Renal cortex interstitium (tissue), 11 donors: ENCODE measurements around the gene PSME3IP1. TPM values are rescaled to one million over a fixed set of nuclear protein-coding genes. Genes with fewer than 3 reads are reported as not detected.
"Not testable (repeated sequence)": the region's sequence is repeated elsewhere in the genome, so short reads cannot be mapped to it uniquely, and the experiment has no call there.

Source experiments
- DNase-seq, 11 donors: peaks; one replicate each; pipeline ENCODE4 v3.0.0-alpha.2; 2013; ENCODE audit warnings: low read depth in 9 of 11, low spot score in 4 of 11; ENCODE audit errors: extremely low read depth in 1 of 11
- polyA plus RNA-seq, 3 donors: library from polyadenylated mRNA; unstranded; fragments of 120-200 nt; gene quantifications; one replicate each; pipeline ENCODE4 v1.2.1, GENCODE V29; 2013; ENCODE audit not compliant: insufficient read length in 3 of 3

Gene PSME3IP1
- polyA plus RNA-seq, 3 donors = 104 to 126 (median 125) TPM

GRCh38 chr16:57113664-57114063, 72.2 kb downstream of the PSME3IP1 start:
- DNase-seq = no peak

GRCh38 chr16:57113042-57113453, 72.8 kb downstream of the PSME3IP1 start:
- DNase-seq = no peak

GRCh38 chr16:57112403-57113041, 73.3 kb downstream of the PSME3IP1 start:
- DNase-seq = no peak

- DNase-seq = no peak
Measured at GRCh38 chr16:57111420-57111819, 74.4 kb downstream of the PSME3IP1 start.

- DNase-seq = no peak
Measured at GRCh38 chr16:57110937-57111336, 74.9 kb downstream of the PSME3IP1 start.

GRCh38 chr16:57109259-57110105, 76.4 kb downstream of the PSME3IP1 start:
- not testable (repeated sequence) for DNase-seq

GRCh38 chr16:57108432-57108831, 77.4 kb downstream of the PSME3IP1 start:
- no peak for DNase-seq

- DNase-seq = no peak
Measured at GRCh38 chr16:57107321-57107922, 78.4 kb downstream of the PSME3IP1 start.

- DNase-seq = no peak
Measured at GRCh38 chr16:57106767-57107166, 79.1 kb downstream of the PSME3IP1 start.

- no peak for DNase-seq
Measured at GRCh38 chr16:57105184-57105583, 80.7 kb downstream of the PSME3IP1 start.

- DNase-seq = no peak
Measured at GRCh38 chr16:57104706-57105105, 81.1 kb downstream of the PSME3IP1 start.

- DNase-seq = no peak
Measured at GRCh38 chr16:57102888-57103851, 82.7 kb downstream of the PSME3IP1 start.

Other genes starting within 250 kb of the PSME3IP1 start
- 10 to 100 TPM; 10.2 to 11.9 (median 11.7) TPM for gene CETP, start 224.1 kb downstream of the PSME3IP1 start, polyA plus RNA-seq
- 1 to 10 TPM; 2.3 to 4.2 (median 2.6) TPM for gene NLRC5, start 196.5 kb downstream of the PSME3IP1 start, polyA plus RNA-seq
- gene CPNE2, start 93.5 kb downstream of the PSME3IP1 start, polyA plus RNA-seq = 10 to 100 TPM; 29.6 to 35.4 (median 31.4) TPM
- gene RSPRY1, start 290 bp upstream of the PSME3IP1 start, polyA plus RNA-seq = 10 to 100 TPM; 45.0 to 45.5 (median 45.2) TPM
- 10 to 100 TPM; 76.3 to 79.4 (median 77.9) TPM for gene ARL2BP, start 59.2 kb upstream of the PSME3IP1 start, polyA plus RNA-seq
- gene PLLP, start 98.6 kb upstream of the PSME3IP1 start, polyA plus RNA-seq = 10 to 100 TPM; 14.7 to 29.7 (median 15.8) TPM
- under 1 TPM; 0.08 to 0.13 (median 0.12) TPM for gene CCL22, start 172.7 kb upstream of the PSME3IP1 start, polyA plus RNA-seq
- gene CX3CL1, start 186.5 kb upstream of the PSME3IP1 start, polyA plus RNA-seq = 10 to 100 TPM; 24.2 to 41.9 (median 30.4) TPM
- gene CCL17, start 218.7 kb upstream of the PSME3IP1 start, polyA plus RNA-seq = under 1 TPM in 2 of 3 donors, not detected in 1; 0.19 to 0.38 TPM